GM23248 (cell line): Measurements from ENCODE around the gene ADRB2. TPM values are rescaled to one million over a fixed set of nuclear protein-coding genes. Genes with fewer than 3 reads are reported as not detected.

ENCODE experiments used
- DNase-seq: peaks from one replicate; pipeline ENCODE4 v3.0.0-alpha.2; 2015
- H2AFZ ChIP-seq: fragments of 200-600 bp; sonication (generic); 2 replicates; pipeline ENCODE4 v1.6.1; 2016; ENCODE audit warnings: antibody characterized with exemption
- H3F3A ChIP-seq: fragments of 200-600 bp; sonication (generic); 2 replicates; pipeline ENCODE4 v1.6.1; 2016; ENCODE audit warnings: mild to moderate bottlenecking, antibody characterized with exemption, mixed run types; ENCODE audit not compliant: insufficient read depth
- H3K27ac ChIP-seq: fragments of 200-600 bp; sonication (generic); 2 replicates; pipeline ENCODE4 v1.5.1; 2016; ENCODE audit warnings: mild to moderate bottlenecking
- H3K27me3 ChIP-seq: fragments of 200-600 bp; sonication (generic); replicated peaks from 2 replicates; pipeline ENCODE4 v1.6.1; 2016; ENCODE audit warnings: mild to moderate bottlenecking; ENCODE audit not compliant: insufficient read depth
- H3K36me3 ChIP-seq: fragments of 200-600 bp; sonication (generic); 2 replicates; pipeline ENCODE4 v1.6.1; 2016; ENCODE audit warnings: low read depth, mild to moderate bottlenecking
- H3K4me1 ChIP-seq: fragments of 200-600 bp; sonication (generic); 2 replicates; pipeline ENCODE4 v1.6.1; 2016; ENCODE audit warnings: mild to moderate bottlenecking; ENCODE audit not compliant: insufficient read depth
- H3K4me2 ChIP-seq: fragments of 200-600 bp; sonication (generic); one replicate; pipeline ENCODE4 v1.6.1; 2016; ENCODE audit warnings: mild to moderate bottlenecking; ENCODE audit not compliant: unreplicated experiment
- H3K4me3 ChIP-seq: fragments of 200-600 bp; sonication (generic); 2 replicates; pipeline ENCODE4 v1.5.1; 2016; ENCODE audit warnings: mild to moderate bottlenecking
- H3K79me2 ChIP-seq: fragments of 200-600 bp; sonication (generic); 2 replicates; pipeline ENCODE4 v1.6.1; 2016; ENCODE audit warnings: mild to moderate bottlenecking; ENCODE audit not compliant: insufficient read depth
- H3K9ac ChIP-seq: fragments of 200-600 bp; sonication (generic); 2 replicates; pipeline ENCODE4 v1.6.1; 2016; ENCODE audit warnings: mild to moderate bottlenecking
- H3K9me2 ChIP-seq: fragments of 200-600 bp; sonication (generic); 2 replicates; pipeline ENCODE4 v1.6.1; 2016; ENCODE audit warnings: mixed run types, mild to moderate bottlenecking, moderate library complexity; ENCODE audit not compliant: insufficient read depth
- H3K9me3 ChIP-seq: fragments of 200-600 bp; sonication (generic); one replicate; pipeline ENCODE4 v1.6.1; 2017; ENCODE audit warnings: low read depth
- H4K20me1 ChIP-seq: fragments of 200-600 bp; sonication (generic); 2 replicates; pipeline ENCODE4 v1.6.0; 2016; ENCODE audit not compliant: insufficient read depth
- EZH2 ChIP-seq: fragments of 200-600 bp; sonication (generic); IDR thresholded peaks from 2 replicates; pipeline ENCODE4 v1.6.1; 2018; ENCODE audit warnings: antibody characterized with exemption, mild to moderate bottlenecking; ENCODE audit not compliant: insufficient read depth, poor library complexity, severe bottlenecking
- EZH2phosphoT487 ChIP-seq: fragments of 200-600 bp; sonication (generic); IDR thresholded peaks from 2 replicates; pipeline ENCODE4 v1.6.1; 2018; ENCODE audit warnings: antibody characterized with exemption, moderate library complexity, mild to moderate bottlenecking, low read depth; ENCODE audit not compliant: insufficient read depth
- WGBS, 2 experiments: methylation state at CpG; one replicate each; pipeline ENCODE4 v1.1.6; 2015 to 2017; ENCODE audit warnings: low lambda C conversion rate in 2 of 2, low coverage in 1 of 2; ENCODE audit errors: missing lambda C conversion rate in 2 of 2; 5-methylcytosine and 5-hydroxymethylcytosine counted together
- in situ Hi-C: fragments of 300-500 bp; cut with MboI; formaldehyde crosslinking; loops from 2 replicates; pipeline ENCODE4 v1.15.0; 2020
- polyA plus RNA-seq: library from polyadenylated mRNA; unstranded; fragments of >200 nt; fragmentation: Nextera tagmentation; extraction: Ambion mirVana; gene quantifications from 2 replicates; pipeline ENCODE4 v1.2.1, GENCODE V29; 2016
- total RNA-seq: library from RNA; depleted of rRNA; stranded (reverse); fragments of >200 nt; shearing (Covaris generic); gene quantifications from 2 replicates; pipeline ENCODE4 v1.2.3, GENCODE V29; 2014

The ADRB2 gene
- total and polyA plus RNA-seq, 2 experiments from 2014 or later, result 0.19 to 0.65 TPM

DNA sequence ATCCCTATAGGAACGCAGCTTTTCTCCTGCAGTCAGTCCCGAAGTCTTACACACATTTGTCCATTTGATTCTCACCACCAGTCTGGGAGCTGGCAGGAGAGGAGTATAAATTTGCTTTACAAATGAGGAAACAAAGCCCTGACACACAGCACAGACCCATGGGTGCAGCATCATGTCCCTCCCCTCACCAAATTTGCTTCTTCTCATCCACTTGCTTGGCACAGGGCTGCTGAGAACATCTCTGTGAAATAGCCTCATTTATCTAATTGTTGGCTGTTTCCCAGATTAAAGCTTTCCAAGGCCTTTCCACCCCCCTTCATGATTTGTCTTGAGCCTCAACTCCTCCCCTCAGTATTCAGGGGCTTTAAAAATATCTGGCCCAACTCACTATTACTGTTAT lies 11.3 kb upstream of the ADRB2 start:
- no peak for DNase-seq
- Histone ChIP-seq H3K27me3 (0 out of 2 replicates have a peak, but pooled peaks cover 15% of the 10 kb centered on the region), H3K27ac (no peak overlapping the region), H3K9me3 (no peaks in the 10 kb centered on the region), H2AFZ (no peak overlapping the region), H3F3A (no peaks in the 10 kb centered on the region), H3K79me2 (no peaks in the 10 kb centered on the region), H3K36me3 (no peaks in the 10 kb centered on the region), H4K20me1 (no peaks in the 10 kb centered on the region), H3K4me1 (no peaks in the 10 kb centered on the region), H3K4me3 (no peak overlapping the region), H3K4me2 (no peak overlapping the region), H3K9me2 (no peaks in the 10 kb centered on the region), H3K9ac (no peak overlapping the region)
- TF ChIP-seq EZH2, result no peak
- TF ChIP-seq EZH2phosphoT487, result no peak
- in situ Hi-C loops, result no loop called here
- 55 to 59% methylated on average over 2 of the region's 2 CpGs for WGBS, 2 experiments

DNA sequence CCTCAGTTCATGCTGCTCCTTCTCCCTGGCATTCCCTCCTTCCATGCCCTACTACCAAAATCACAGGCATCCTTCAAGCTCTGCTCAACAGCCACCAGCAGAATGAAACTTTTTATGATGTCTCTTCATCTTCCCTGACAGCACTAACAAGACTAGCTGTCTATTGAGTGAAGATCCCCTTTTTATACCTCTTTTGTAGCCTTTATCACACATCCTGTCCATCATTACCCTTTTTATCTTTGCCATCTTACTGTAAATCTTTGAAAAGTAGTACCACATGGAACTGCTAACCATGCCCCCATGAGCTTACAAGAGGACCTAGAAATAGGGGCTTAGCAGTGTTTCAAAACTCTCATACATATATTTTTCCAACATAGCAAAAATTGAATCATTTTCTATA lies 10.8 kb upstream of the ADRB2 start:
- H3K4me3 ChIP-seq, result no peak overlapping the region
- H3K27me3 ChIP-seq, result 0 out of 2 replicates have a peak, but pooled peaks cover 15% of the 10 kb centered on the region
- H3K4me1 ChIP-seq, result no peaks in the 10 kb centered on the region
- H3K79me2 ChIP-seq, result no peaks in the 10 kb centered on the region
- H3K9ac ChIP-seq, result no peak overlapping the region
- no peak for TF ChIP-seq EZH2phosphoT487
- TF ChIP-seq EZH2, result no peak
- in situ Hi-C loops, result no loop called here
- H3K9me3 ChIP-seq, result no peaks in the 10 kb centered on the region
- no peak for DNase-seq
- H3K9me2 ChIP-seq, result no peaks in the 10 kb centered on the region
- H2AFZ ChIP-seq, result no peak overlapping the region
- no peak overlapping the region for H3K4me2 ChIP-seq
- no peak overlapping the region for H3K27ac ChIP-seq
- no peaks in the 10 kb centered on the region for H4K20me1 ChIP-seq
- H3K36me3 ChIP-seq, result no peaks in the 10 kb centered on the region
- no peaks in the 10 kb centered on the region for H3F3A ChIP-seq

DNA sequence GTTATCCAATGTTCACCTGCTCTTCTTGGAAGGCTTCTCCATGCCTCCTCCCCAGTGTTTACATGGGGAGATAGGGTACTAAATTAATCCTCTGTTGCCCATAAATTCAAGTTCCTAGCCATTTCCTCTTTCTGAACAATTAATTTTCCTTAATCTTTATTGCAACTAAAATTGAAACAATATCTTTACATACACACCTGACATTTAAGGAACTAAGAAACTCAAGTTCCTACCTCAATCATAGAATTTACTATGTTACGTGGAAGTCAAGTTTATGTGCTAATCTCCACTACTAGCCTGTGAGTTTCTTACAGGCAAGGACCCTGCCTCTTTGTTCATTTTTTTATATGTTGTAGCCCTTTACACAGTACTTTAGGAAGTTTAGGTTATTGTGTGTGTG lies 10.1 kb upstream of the ADRB2 start:
- no peaks in the 10 kb centered on the region for H3K9me3 ChIP-seq
- H2AFZ ChIP-seq, result no peak overlapping the region
- no peak overlapping the region for H3K4me3 ChIP-seq
- no peaks in the 10 kb centered on the region for H3K9me2 ChIP-seq
- in situ Hi-C loops, result no loop called here
- no peak overlapping the region for H3K27ac ChIP-seq
- no peak overlapping the region for H3K4me2 ChIP-seq
- no peak overlapping the region for H3K9ac ChIP-seq
- H3K79me2 ChIP-seq, result no peaks in the 10 kb centered on the region
- H3K36me3 ChIP-seq, result no peaks in the 10 kb centered on the region
- no peak for DNase-seq
- WGBS, 2 experiments, result 96 to 97% methylated on average over 1 of the region's 1 CpG
- no peaks in the 10 kb centered on the region for H4K20me1 ChIP-seq
- TF ChIP-seq EZH2, result no peak
- TF ChIP-seq EZH2phosphoT487, result no peak
- H3K4me1 ChIP-seq, result no peaks in the 10 kb centered on the region
- no peaks in the 10 kb centered on the region for H3F3A ChIP-seq
- 0 out of 2 replicates have a peak, but pooled peaks cover 15% of the 10 kb centered on the region for H3K27me3 ChIP-seq

DNA sequence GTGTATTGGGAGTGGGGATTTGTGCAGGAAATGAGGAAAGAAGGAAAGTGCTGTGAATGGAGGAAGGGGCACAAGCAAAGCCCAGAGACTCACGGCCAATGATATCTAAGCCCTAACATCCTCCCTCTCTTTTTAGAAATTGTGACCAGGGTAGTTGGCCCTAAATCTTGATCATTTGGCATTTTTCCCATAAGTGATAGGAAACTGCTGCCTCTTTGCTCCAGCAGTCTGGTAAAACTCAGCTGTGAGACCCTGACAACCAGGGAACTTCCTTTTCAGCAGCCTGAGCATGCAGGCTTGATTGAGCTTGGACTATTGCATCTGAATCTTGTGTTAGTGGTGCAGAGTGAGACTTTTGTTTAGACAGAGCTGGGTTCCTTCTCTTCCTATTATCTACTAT lies 9.6 kb upstream of the ADRB2 start:
- H3K36me3 ChIP-seq, result no peaks in the 10 kb centered on the region
- no peaks in the 10 kb centered on the region for H3F3A ChIP-seq
- no peaks in the 10 kb centered on the region for H3K4me1 ChIP-seq
- H3K9ac ChIP-seq, result no peak overlapping the region
- no peaks in the 10 kb centered on the region for H3K9me2 ChIP-seq
- DNase-seq, result no peak
- no peaks in the 10 kb centered on the region for H3K9me3 ChIP-seq
- no peak overlapping the region for H3K27ac ChIP-seq
- H4K20me1 ChIP-seq, result no peaks in the 10 kb centered on the region
- H3K79me2 ChIP-seq, result no peaks in the 10 kb centered on the region
- no peak overlapping the region for H3K4me3 ChIP-seq
- no peak for TF ChIP-seq EZH2phosphoT487
- TF ChIP-seq EZH2, result no peak
- in situ Hi-C loops, result no loop called here
- WGBS, 2 experiments, result 90 to 100% methylated on average over 1 of the region's 1 CpG
- H3K27me3 ChIP-seq, result 0 out of 2 replicates have a peak, but pooled peaks cover 15% of the 10 kb centered on the region
- H2AFZ ChIP-seq, result no peak overlapping the region
- H3K4me2 ChIP-seq, result no peak overlapping the region

DNA sequence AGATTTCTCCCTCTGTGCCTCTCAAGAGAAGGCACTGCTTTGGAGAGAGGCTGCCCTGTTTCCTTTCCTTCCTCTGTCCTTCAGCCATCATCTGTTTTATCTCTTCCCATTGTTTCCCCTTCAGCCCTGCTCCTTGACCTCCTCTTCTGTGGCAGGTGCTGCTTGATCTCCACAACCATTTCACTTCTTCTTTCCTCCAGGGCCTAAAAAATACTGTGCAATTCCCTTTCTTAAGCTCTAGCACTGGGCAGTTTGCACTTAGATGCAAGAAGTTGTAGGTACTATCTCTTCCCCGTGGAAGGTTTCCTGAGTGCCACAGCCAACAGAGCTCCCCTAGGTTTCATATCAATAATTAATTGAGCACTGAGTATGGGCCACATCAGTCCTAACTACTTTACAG lies 8.8 kb upstream of the ADRB2 start:
- H3K9me2 ChIP-seq, result no peaks in the 10 kb centered on the region
- H2AFZ ChIP-seq, result no peak overlapping the region
- H3K9me3 ChIP-seq, result no peaks in the 10 kb centered on the region
- no peaks in the 10 kb centered on the region for H4K20me1 ChIP-seq
- 0 out of 2 replicates have a peak, but pooled peaks cover 15% of the 10 kb centered on the region for H3K27me3 ChIP-seq
- H3K4me3 ChIP-seq, result no peak overlapping the region
- H3K4me1 ChIP-seq, result no peaks in the 10 kb centered on the region
- H3F3A ChIP-seq, result no peaks in the 10 kb centered on the region
- H3K27ac ChIP-seq, result no peak overlapping the region
- TF ChIP-seq EZH2phosphoT487, result no peak
- TF ChIP-seq EZH2, result no peak
- no peak for DNase-seq
- H3K4me2 ChIP-seq, result no peak overlapping the region
- 80 to 87% methylated on average over 1 of the region's 1 CpG for WGBS, 2 experiments
- H3K9ac ChIP-seq, result no peak overlapping the region
- no peaks in the 10 kb centered on the region for H3K79me2 ChIP-seq
- in situ Hi-C loops, result no loop called here
- H3K36me3 ChIP-seq, result no peaks in the 10 kb centered on the region
